Measurements from ENCODE around the gene HPD.
"Not testable (repeated sequence)": the region's sequence is repeated elsewhere in the genome, so short reads cannot be mapped to it uniquely, and the experiment has no call there.

The HPD gene

GRCh38 chr12:121861636-121862254 lies 3.1 kb upstream of the HPD start:
- DNase-seq: no peak

GRCh38 chr12:121860699-121861098 lies 2.0 kb upstream of the HPD start:
- not testable (repeated sequence) for DNase-seq

- DNase-seq: no peak
Measured at GRCh38 chr12:121860257-121860656, 1.6 kb upstream of the HPD start.

GRCh38 chr12:121858318-121858661 lies 369 bp downstream of the HPD start:
- DNase-seq: no peak

GRCh38 chr12:121857322-121858246 lies 1.1 kb downstream of the HPD start:
- DNase-seq: no peak

- not testable (repeated sequence) for DNase-seq
Measured at GRCh38 chr12:121852392-121852791, 6.3 kb downstream of the HPD start.

GRCh38 chr12:121849665-121850064 lies 9.0 kb downstream of the HPD start:
- no peak for DNase-seq

GRCh38 chr12:121849211-121849610 lies 9.4 kb downstream of the HPD start:
- DNase-seq: no peak

GRCh38 chr12:121845701-121846100 lies 13.0 kb downstream of the HPD start:
- DNase-seq: no peak

GRCh38 chr12:121843236-121843982 lies 15.2 kb downstream of the HPD start:
- DNase-seq: no peak

GRCh38 chr12:121839993-121840761 lies 18.5 kb downstream of the HPD start:
- no peak for DNase-seq

GRCh38 chr12:121839106-121839992 lies 19.3 kb downstream of the HPD start:
- DNase-seq: peak; percentile 100

GRCh38 chr12:121838126-121838525 lies 20.5 kb downstream of the HPD start:
- no peak for DNase-seq

GRCh38 chr12:121837680-121838079 lies 21.0 kb downstream of the HPD start:
- DNase-seq: no peak

- DNase-seq: no peak
Measured at GRCh38 chr12:121831571-121832245, 27.0 kb downstream of the HPD start.

- no peak for DNase-seq
Measured at GRCh38 chr12:121830588-121831265, 27.9 kb downstream of the HPD start.

GRCh38 chr12:121830134-121830533 lies 28.5 kb downstream of the HPD start:
- no peak for DNase-seq

GRCh38 chr12:121829250-121829918 lies 29.3 kb downstream of the HPD start:
- no peak for DNase-seq

- no peak for DNase-seq
Measured at GRCh38 chr12:121828826-121829225, 29.8 kb downstream of the HPD start.

GRCh38 chr12:121828306-121828705 lies 30.4 kb downstream of the HPD start:
- DNase-seq: no peak
